ENCODE measurements around the gene MKNK1. TPM values are rescaled to one million over a fixed set of nuclear protein-coding genes. Genes with fewer than 3 reads are reported as not detected.

The MKNK1 gene
- total RNA-seq, 1 donor from 2014 or later = 61.1 TPM

- Histone ChIP-seq H3K9me3 (no peaks in the 10 kb centered on the region), H3K27ac (no peak overlapping the region), H3K4me1 (peaks cover 14% of the 10 kb centered on the region), H3K4me3 (no peak overlapping the region), H3K36me3 (peaks cover 54% of the 10 kb centered on the region), H3K27me3 (no peaks in the 10 kb centered on the region)
- intact Hi-C loops (cut with DNase I) = no loop called here
- DNase-seq (no peak), ATAC-seq (no peak)
- no peak for TF ChIP-seq CTCF (IDR thresholded peaks at IDR 0.05)
These were observed 11.2 kb downstream of the MKNK1 start for GRCh38 chr1:46592823-46593222.

GRCh38 chr1:46589529-46589928, 14.5 kb downstream of the MKNK1 start:
- intact Hi-C loops (cut with DNase I) = no loop called here
- Histone ChIP-seq H3K27me3 (no peaks in the 10 kb centered on the region), H3K4me3 (no peak overlapping the region), H3K9me3 (no peaks in the 10 kb centered on the region), H3K36me3 (peaks cover 79% of the 10 kb centered on the region), H3K27ac (no peak overlapping the region), H3K4me1 (no peaks in the 10 kb centered on the region)
- no peak for DNase-seq
- ATAC-seq = no peak
- TF ChIP-seq CTCF (IDR thresholded peaks at IDR 0.05) = no peak

GRCh38 chr1:46587069-46587468, 17.0 kb downstream of the MKNK1 start:
- intact Hi-C loops (cut with DNase I) = no loop called here
- Histone ChIP-seq H3K9me3 (no peaks in the 10 kb centered on the region), H3K27me3 (no peaks in the 10 kb centered on the region), H3K36me3 (peaks cover 79% of the 10 kb centered on the region), H3K4me3 (no peak overlapping the region), H3K4me1 (peaks cover 3% of the 10 kb centered on the region), H3K27ac (no peak overlapping the region)
- peak; percentile 92 for ATAC-seq
- TF ChIP-seq CTCF (IDR thresholded peaks at IDR 0.05) = no peak
- peak; percentile 83 for DNase-seq

- DNase-seq (no peak), ATAC-seq (no peak)
- Histone ChIP-seq H3K4me3 (no peak overlapping the region), H3K36me3 (peaks cover 65% of the 10 kb centered on the region), H3K9me3 (no peaks in the 10 kb centered on the region), H3K27ac (no peak overlapping the region), H3K27me3 (no peaks in the 10 kb centered on the region), H3K4me1 (peaks cover 8% of the 10 kb centered on the region)
- intact Hi-C loops (cut with DNase I) = no loop called here
- no peak for TF ChIP-seq CTCF (IDR thresholded peaks at IDR 0.05)
These were observed 18.6 kb downstream of the MKNK1 start for GRCh38 chr1:46585312-46585938.

- H3K27ac ChIP-seq = no peak overlapping the region
- no peak for ATAC-seq
- H3K27me3 ChIP-seq = no peaks in the 10 kb centered on the region
- no peak for TF ChIP-seq CTCF (IDR thresholded peaks at IDR 0.05)
- no peaks in the 10 kb centered on the region for H3K9me3 ChIP-seq
- H3K4me3 ChIP-seq = no peak overlapping the region
- intact Hi-C loops (cut with DNase I) = no loop called here
- DNase-seq = no peak
- peaks cover 67% of the 10 kb centered on the region for H3K36me3 ChIP-seq
- peaks cover 8% of the 10 kb centered on the region for H3K4me1 ChIP-seq
These were observed 20.6 kb downstream of the MKNK1 start for GRCh38 chr1:46583494-46583893.

- peaks cover 8% of the 10 kb centered on the region for H3K4me1 ChIP-seq
- no peak for TF ChIP-seq CTCF (IDR thresholded peaks at IDR 0.05)
- no peak for ATAC-seq
- no peaks in the 10 kb centered on the region for H3K9me3 ChIP-seq
- no peak overlapping the region for H3K4me3 ChIP-seq
- DNase-seq = no peak
- peak overlapping the region; percentile 40 for H3K27ac ChIP-seq
- peaks cover 71% of the 10 kb centered on the region for H3K36me3 ChIP-seq
- intact Hi-C loops (cut with DNase I) = no loop called here
- H3K27me3 ChIP-seq = no peaks in the 10 kb centered on the region
These were observed 21.1 kb downstream of the MKNK1 start for GRCh38 chr1:46582972-46583371.
